Endothelial cell of umbilical vein (primary cell): ENCODE measurements around the gene ASPSCR1. TPM values are rescaled to one million over a fixed set of nuclear protein-coding genes. Genes with fewer than 3 reads are reported as not detected.

ENCODE experiments used
- BruUV-seq: library from RNA; stranded (reverse); fragments of 400-500 nt; replicated peaks from 2 replicates; lab custom pipeline; 2021; lab: Mats Ljungman, UMichigan
- CTCF ChIA-PET: fragments of 300-600, 350-600 bp; sonication (Branson Sonifier 250); formaldehyde crosslinking; loops from one replicate; lab custom pipeline; 2021; ENCODE audit warnings: antibody characterized with exemption, inconsistent platforms; lab: Charles Lee
- POLR2A ChIA-PET: fragments of 300-600, 350-600 bp; sonication (Branson Sonifier 250); formaldehyde crosslinking; loops from one replicate; lab custom pipeline; 2021; ENCODE audit warnings: antibody characterized with exemption, inconsistent platforms; lab: Charles Lee
- DNase-seq: peaks from one replicate; pipeline ENCODE4 v3.0.0-alpha.2; 2011; ENCODE audit warnings: low read depth, low spot score
- FAIRE-seq: peaks from 2 replicates; lab custom pipeline; 2011; peaks lifted over from hg19 to GRCh38; lab: Jason Lieb, UNC
- H2AFZ ChIP-seq: 2 replicates; pipeline ENCODE4 v1.6.0; 2012; ENCODE audit warnings: low read depth, low read length, control low read depth, inconsistent platforms
- H3K27ac ChIP-seq: 2 replicates; pipeline ENCODE4 v1.5.1; 2011; ENCODE audit warnings: low read depth, mild to moderate bottlenecking, control low read depth, low read length, moderate library complexity; ENCODE audit not compliant: insufficient read depth
- H3K27me3 ChIP-seq, 2 experiments: 2 replicates each; pipeline versions ENCODE4 v1.6.0 to v1.6.1; 2011; ENCODE audit warnings: low read length in 2 of 2, mixed read lengths in 1 of 2; ENCODE audit not compliant: control insufficient read depth in 2 of 2, insufficient read depth in 2 of 2
- H3K36me3 ChIP-seq, 2 experiments: 2 replicates in 1 of 2; 3 replicates in 1 of 2; pipeline ENCODE4 v1.5.1; 2011; ENCODE audit warnings: low read length in 2 of 2, mild to moderate bottlenecking in 1 of 2, moderate library complexity in 1 of 2; ENCODE audit not compliant: control insufficient read depth in 2 of 2, insufficient read depth in 2 of 2; ENCODE audit errors: extremely low read depth in 1 of 2
- H3K4me1 ChIP-seq: 3 replicates; pipeline ENCODE4 v1.5.1; 2011; ENCODE audit warnings: mild to moderate bottlenecking, low read length; ENCODE audit not compliant: control insufficient read depth, insufficient read depth; ENCODE audit errors: extremely low read depth
- H3K4me2 ChIP-seq: 2 replicates; pipeline ENCODE4 v1.6.1; 2011; ENCODE audit warnings: low read length, control low read depth, mixed read lengths; ENCODE audit not compliant: insufficient read depth
- H3K4me3 ChIP-seq, 3 experiments: fragments of 200-600 bp in 1 of 3; sonication (generic), shearing (Covaris generic) in 1 of 3; replicated peaks in 1 of 3; 2 replicates each; pipeline ENCODE4 v1.5.1; 2011 to 2016; ENCODE audit warnings: control low read depth in 3 of 3, low read length in 3 of 3, mild to moderate bottlenecking in 2 of 3, inconsistent platforms in 1 of 3, low read depth in 1 of 3, moderate library complexity in 1 of 3; ENCODE audit not compliant: insufficient read depth in 1 of 3
- H3K79me2 ChIP-seq: 2 replicates; pipeline ENCODE4 v1.6.0; 2012; ENCODE audit warnings: low read length, inconsistent platforms; ENCODE audit not compliant: control insufficient read depth, insufficient read depth
- H3K9ac ChIP-seq: replicated peaks from 2 replicates; pipeline ENCODE3; 2011; ENCODE audit warnings: low read length, control low read depth; ENCODE audit not compliant: insufficient read depth; ENCODE audit errors: extremely low read depth
- H3K9me1 ChIP-seq: replicated peaks from 3 replicates; pipeline ENCODE4 v1.6.0; 2011; ENCODE audit warnings: mild to moderate bottlenecking, low read length; ENCODE audit not compliant: control insufficient read depth, insufficient read depth; ENCODE audit errors: extremely low read depth
- H3K9me3 ChIP-seq: replicated peaks from 2 replicates; pipeline ENCODE4 v1.5.1; 2012; ENCODE audit warnings: low read length, inconsistent platforms; ENCODE audit not compliant: control insufficient read depth, insufficient read depth
- H4K20me1 ChIP-seq: replicated peaks from 2 replicates; pipeline ENCODE3; 2011; ENCODE audit warnings: mild to moderate bottlenecking, low read length; ENCODE audit not compliant: control insufficient read depth, insufficient read depth; ENCODE audit errors: extremely low read depth
- CTCF ChIP-seq, 2 donors: IDR thresholded peaks; 1 replicate in 1 of 2; 2 replicates in 1 of 2; pipeline ENCODE4 v1.5.1; 2011; ENCODE audit warnings: low read length in 2 of 2, mild to moderate bottlenecking in 2 of 2, moderate library complexity in 2 of 2, control low read depth in 1 of 2, inconsistent platforms in 1 of 2, low read depth in 1 of 2; ENCODE audit not compliant: insufficient read depth in 1 of 2; ENCODE audit errors: extremely low read depth in 1 of 2
- EZH2 ChIP-seq: IDR thresholded peaks from 2 replicates; pipeline ENCODE4 v1.6.1; 2012; ENCODE audit warnings: borderline replicate concordance, low read depth, mild to moderate bottlenecking, moderate library complexity, low read length, inconsistent platforms; ENCODE audit not compliant: severe bottlenecking
- FOS ChIP-seq: IDR thresholded peaks from 2 replicates; pipeline ENCODE4 v1.6.1; 2011; ENCODE audit warnings: mild to moderate bottlenecking, low read length, moderate library complexity, borderline replicate concordance; ENCODE audit not compliant: insufficient read depth
- GATA2 ChIP-seq: IDR thresholded peaks from 2 replicates; pipeline ENCODE4 v1.7.0; 2011; ENCODE audit warnings: low read depth, mild to moderate bottlenecking, moderate library complexity, mixed read lengths, low read length; ENCODE audit not compliant: insufficient read length, insufficient read depth
- JUN ChIP-seq: IDR thresholded peaks from 2 replicates; pipeline ENCODE4 v1.6.1; 2011; ENCODE audit warnings: borderline replicate concordance, low read depth; ENCODE audit not compliant: insufficient read length, insufficient read depth
- MYC ChIP-seq: IDR thresholded peaks from one replicate; pipeline ENCODE4 v1.6.1; 2011; ENCODE audit warnings: mild to moderate bottlenecking, low read depth, low read length
- POLR2A ChIP-seq: IDR thresholded peaks from 2 replicates; pipeline ENCODE4 v1.6.1; 2012; ENCODE audit warnings: low read depth, mild to moderate bottlenecking, control low read depth, low read length
- POLR2AphosphoS5 ChIP-seq: IDR thresholded peaks from 2 replicates; pipeline ENCODE4 v1.6.1; 2012; ENCODE audit warnings: low read depth, mild to moderate bottlenecking, control low read depth, low read length, moderate library complexity; ENCODE audit not compliant: insufficient read depth
- dilution Hi-C: fragments of 300-500 bp; cut with MboI; formaldehyde crosslinking; loops from one replicate; pipeline ENCODE4 v1.15.0; 2019; ENCODE audit warnings: low sequenced_read_pairs; ENCODE audit not compliant: extremely low pct_ligation_motif_present
- intact Hi-C: fragments of 100-400 bp; cut with micrococcal nuclease; formaldehyde crosslinking; loops from one replicate; pipeline ENCODE4 v1.10.0; 2022
- polyA plus RNA-seq, 4 experiments: library from polyadenylated mRNA; depleted of rRNA in 3 of 4; stranded (reverse) in 3 of 4; unstranded in 1 of 4; fragments of >200 nt; gene quantifications; 2 replicates each; pipeline versions ENCODE4 v1.2.1 to v1.2.3, GENCODE V29; 2011 to 2012; ENCODE audit warnings: missing spikeins in 1 of 4
- total RNA-seq: library from RNA; stranded (reverse); gene quantifications from 2 replicates; pipeline ENCODE4 v1.2.3, GENCODE V29; 2021
- TF ChIP-seq, protein P1 (sequence below): IDR thresholded peaks from 2 replicates; pipeline ENCODE4 v1.6.1; 2011; ENCODE audit not compliant: insufficient read depth, insufficient read length

ASPSCR1 gene
- total and polyA plus RNA-seq, 2 donors (not counting 3 experiments of a cell fraction or from before 2014, with no cell fraction given), result 24.8 to 36.5 TPM

DNA sequence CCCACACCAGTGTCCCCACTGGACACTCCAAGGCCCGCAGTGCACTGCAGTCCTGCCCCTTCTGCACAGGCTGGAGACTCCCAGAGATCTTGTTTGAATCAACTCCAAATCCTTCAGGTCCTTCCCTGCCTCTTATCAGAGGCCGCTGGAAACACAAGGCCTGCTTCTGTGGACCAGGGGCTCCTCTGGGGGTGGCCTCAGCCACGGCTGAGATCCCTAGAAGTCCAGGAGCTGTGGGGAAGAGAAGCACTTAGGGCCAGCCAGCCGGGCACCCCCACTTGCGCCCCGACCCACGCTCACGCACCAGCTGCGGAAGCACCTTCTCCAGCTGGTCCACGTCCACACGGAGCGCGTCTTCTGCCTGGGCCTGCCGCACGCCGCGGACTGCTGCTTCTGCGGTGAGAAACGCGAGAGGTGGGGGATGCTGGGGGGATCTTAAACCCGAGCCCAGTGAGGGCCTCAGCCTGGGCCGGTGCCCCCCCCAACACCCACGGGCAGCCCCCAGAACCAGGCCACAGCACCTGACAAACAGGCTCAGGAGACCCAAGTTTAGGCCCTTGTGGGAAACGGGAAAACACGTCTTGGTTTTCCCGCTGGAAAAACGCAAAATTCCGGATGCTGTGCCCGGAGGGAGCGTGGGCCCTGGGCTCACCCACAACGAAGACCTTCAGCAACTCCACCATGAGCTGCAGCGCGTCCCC is 41.7 kb downstream of the ASPSCR1 start:
- ChIA-PET CTCF (interaction anchor here (0.9 to 9.1 kb wide), 24 partner anchors 8 to 159 kb away, joined by 3 to 345 read pairs (median 5); partner anchors contain the start of genes DCXR, MAFG, NOTUM and RAC3), POLR2A (no interaction called here)
- FAIRE-seq (no peak), DNase-seq (no peak)
- Histone ChIP-seq H2AFZ (no peak overlapping the region), H3K4me1 (peaks cover 12% of the 10 kb centered on the region), H3K9ac (no peak overlapping the region), H3K27ac (no peak overlapping the region), H3K4me3 (no peak overlapping the region), H4K20me1 (no peaks in the 10 kb centered on the region), H3K36me3 (no peaks in the 10 kb centered on the region), H3K9me1 (no peaks in the 10 kb centered on the region), H3K79me2 (peaks cover 5% of the 10 kb centered on the region), H3K9me3 (no peaks in the 10 kb centered on the region), H3K27me3 (no peaks in the 10 kb centered on the region), H3K4me2 (no peak overlapping the region)
- BruUV-seq, result no TSS peak
- TF ChIP-seq EZH2, result no peak
- no peak for TF ChIP-seq CTCF (IDR thresholded peaks at IDR 0.05; ENCODE audit: extremely low read depth in 1 of 2, insufficient read depth in 1 of 2, low read depth in 1 of 2, low read length in 2 of 2)
- TF ChIP-seq POLR2A, result no peak
- TF ChIP-seq GATA2, result no peak
- TF ChIP-seq JUN, result no peak
- no peak for TF ChIP-seq FOS
- TF ChIP-seq, protein P1, sequence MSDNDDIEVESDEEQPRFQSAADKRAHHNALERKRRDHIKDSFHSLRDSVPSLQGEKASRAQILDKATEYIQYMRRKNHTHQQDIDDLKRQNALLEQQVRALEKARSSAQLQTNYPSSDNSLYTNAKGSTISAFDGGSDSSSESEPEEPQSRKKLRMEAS, result no peak
- no peak for TF ChIP-seq POLR2AphosphoS5
- no peak for TF ChIP-seq MYC
- intact Hi-C loops, result no loop called here
- dilution Hi-C loops, result no loop called here
